Thoracic aorta (tissue), 2 donors: ENCODE measurements around the gene APOA4. TPM values are rescaled to one million over a fixed set of nuclear protein-coding genes. Genes with fewer than 3 reads are reported as not detected.

Experiments used
- ATAC-seq: fragments of 150-250 bp; one replicate; pipeline ENCODE4 v1.8.0; 2017; ENCODE audit warnings: low read depth; ENCODE audit not compliant: insufficient number of reproducible peaks, low FRiP score
- DNase-seq: peaks from one replicate; pipeline ENCODE4 v3.0.0-alpha.2; 2020; ENCODE audit warnings: low spot score
- H3K27ac ChIP-seq, 2 donors: fragments of 200-600 bp; sonication (generic); 1 replicate in 1 of 2; 2 replicates in 1 of 2; pipeline ENCODE4 v1.5.1; 2016; ENCODE audit warnings: mild to moderate bottlenecking in 2 of 2, moderate library complexity in 2 of 2
- H3K27me3 ChIP-seq: fragments of 200-600 bp; sonication (generic); replicated peaks from 2 replicates; pipeline ENCODE4 v1.6.0; 2016; ENCODE audit warnings: mild to moderate bottlenecking; ENCODE audit not compliant: insufficient read depth
- H3K36me3 ChIP-seq: fragments of 200-600 bp; sonication (generic); one replicate; pipeline ENCODE4 v1.5.1; 2016
- H3K4me1 ChIP-seq, 2 donors: fragments of 200-600 bp; sonication (generic); 1 replicate in 1 of 2; 2 replicates in 1 of 2; pipeline versions ENCODE4 v1.5.1 to v1.6.0; 2016; ENCODE audit warnings: low read depth in 2 of 2, mild to moderate bottlenecking in 1 of 2; ENCODE audit not compliant: control insufficient read depth in 1 of 2
- H3K4me3 ChIP-seq: fragments of 200-600 bp; sonication (generic); 2 replicates; pipeline ENCODE4 v1.5.1; 2016; ENCODE audit warnings: mild to moderate bottlenecking
- H3K9me3 ChIP-seq: fragments of 200-600 bp; sonication (generic); 2 replicates; pipeline ENCODE4 v1.5.1; 2016
- total RNA-seq, 2 donors: library from RNA; depleted of rRNA; stranded (reverse); fragments of >200 nt; gene quantifications; one replicate each; pipeline versions ENCODE4 v1.1.0 to v1.2.3, GENCODE V29; 2016
- TF ChIP-seq, protein P1 (sequence below): fragments of 200-600 bp; sonication (generic); IDR thresholded peaks from one replicate; pipeline ENCODE4 v1.5.1; 2019; ENCODE audit warnings: antibody characterized with exemption

Gene APOA4
- total RNA-seq, 2 donors from 2014 or later, result 0.99 TPM; not detected in 1

DNA sequence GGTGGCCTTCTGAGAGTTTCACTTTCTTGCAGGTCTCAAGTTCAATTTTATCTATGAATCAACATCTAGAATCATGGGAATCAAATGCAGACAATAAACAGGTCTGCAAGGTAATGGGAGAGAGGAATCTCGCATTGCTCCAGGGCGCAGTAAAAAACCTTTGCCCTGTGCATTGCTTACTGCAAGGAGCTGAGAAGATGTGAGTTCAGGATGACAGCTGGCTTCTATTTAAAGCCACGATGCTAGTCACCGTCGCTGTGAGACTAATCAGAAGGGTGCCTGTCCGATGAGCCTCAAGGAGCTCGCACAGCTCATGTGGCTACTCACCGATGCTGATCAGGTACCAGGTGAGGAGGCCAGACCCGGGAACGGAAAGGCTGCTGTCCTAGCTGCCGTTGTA lies 44.5 kb upstream of the APOA4 start:
- Histone ChIP-seq H3K27me3 (no peaks in the 10 kb centered on the region), H3K4me3 (no peak overlapping the region), H3K4me1 (no peaks in the 10 kb centered on the region), H3K9me3 (no peaks in the 10 kb centered on the region), H3K27ac (no peak overlapping the region), H3K36me3 (peaks cover 41% of the 10 kb centered on the region)
- TF ChIP-seq, protein P1, sequence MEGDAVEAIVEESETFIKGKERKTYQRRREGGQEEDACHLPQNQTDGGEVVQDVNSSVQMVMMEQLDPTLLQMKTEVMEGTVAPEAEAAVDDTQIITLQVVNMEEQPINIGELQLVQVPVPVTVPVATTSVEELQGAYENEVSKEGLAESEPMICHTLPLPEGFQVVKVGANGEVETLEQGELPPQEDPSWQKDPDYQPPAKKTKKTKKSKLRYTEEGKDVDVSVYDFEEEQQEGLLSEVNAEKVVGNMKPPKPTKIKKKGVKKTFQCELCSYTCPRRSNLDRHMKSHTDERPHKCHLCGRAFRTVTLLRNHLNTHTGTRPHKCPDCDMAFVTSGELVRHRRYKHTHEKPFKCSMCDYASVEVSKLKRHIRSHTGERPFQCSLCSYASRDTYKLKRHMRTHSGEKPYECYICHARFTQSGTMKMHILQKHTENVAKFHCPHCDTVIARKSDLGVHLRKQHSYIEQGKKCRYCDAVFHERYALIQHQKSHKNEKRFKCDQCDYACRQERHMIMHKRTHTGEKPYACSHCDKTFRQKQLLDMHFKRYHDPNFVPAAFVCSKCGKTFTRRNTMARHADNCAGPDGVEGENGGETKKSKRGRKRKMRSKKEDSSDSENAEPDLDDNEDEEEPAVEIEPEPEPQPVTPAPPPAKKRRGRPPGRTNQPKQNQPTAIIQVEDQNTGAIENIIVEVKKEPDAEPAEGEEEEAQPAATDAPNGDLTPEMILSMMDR, result no peak
- ATAC-seq (no peak), DNase-seq (no peak)

DNA sequence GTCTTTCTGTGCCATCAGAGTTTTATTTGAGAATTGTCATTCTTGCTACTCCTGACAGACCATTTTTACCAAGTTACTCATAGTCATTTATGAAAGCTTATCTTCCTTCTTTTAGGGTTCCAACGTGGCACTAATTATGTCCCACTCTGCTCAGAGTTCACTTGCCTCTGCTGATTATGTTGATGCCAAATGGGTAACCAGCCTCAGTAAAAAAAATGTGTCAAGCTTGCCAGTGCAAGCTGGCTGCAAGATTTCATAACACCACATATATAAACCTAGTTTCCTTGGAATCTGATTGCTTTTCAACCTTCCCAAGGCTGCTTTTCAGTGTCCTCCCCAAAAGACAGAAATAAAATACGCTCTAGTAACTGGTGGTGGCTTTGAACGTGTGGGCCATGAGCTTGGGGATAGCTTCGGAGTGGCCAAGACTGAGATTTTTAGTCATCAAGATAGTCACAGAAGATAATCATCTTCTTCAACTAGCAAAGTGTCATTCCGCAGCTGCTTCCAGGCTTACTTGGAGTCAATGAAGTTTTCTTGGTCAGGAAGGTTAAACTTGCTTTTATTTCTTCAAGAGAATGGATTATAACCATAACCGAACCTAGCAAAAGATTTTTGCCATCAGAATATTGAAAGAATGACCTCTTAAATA lies 43.8 kb upstream of the APOA4 start:
- Histone ChIP-seq H3K9me3 (no peaks in the 10 kb centered on the region), H3K27me3 (no peaks in the 10 kb centered on the region), H3K36me3 (peaks cover 40% of the 10 kb centered on the region), H3K27ac (no peak overlapping the region), H3K4me3 (no peak overlapping the region), H3K4me1 (no peaks in the 10 kb centered on the region)
- ATAC-seq (no peak), DNase-seq (no peak)
- TF ChIP-seq, protein P1, result no peak

DNA sequence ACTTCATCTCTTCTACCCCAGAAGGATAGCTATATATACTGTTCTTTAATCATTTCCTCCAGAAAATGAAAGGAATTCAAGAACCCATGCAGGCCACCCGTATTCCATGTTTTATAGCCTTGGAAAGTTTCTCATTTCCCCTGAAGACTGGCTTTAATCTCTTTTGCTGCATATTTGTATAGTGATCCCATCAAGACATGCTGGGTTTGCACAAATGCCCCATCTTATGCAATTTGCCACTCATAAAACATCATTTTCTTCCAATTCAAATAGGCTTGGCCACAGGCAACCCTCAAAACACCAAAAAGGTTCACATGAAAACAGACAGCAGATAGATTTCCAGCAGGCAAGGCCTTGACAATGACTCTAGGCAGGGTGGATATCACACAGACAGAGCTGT lies 42.6 kb upstream of the APOA4 start:
- no peak overlapping the region for H3K4me3 ChIP-seq
- H3K27ac ChIP-seq, result no peak overlapping the region
- H3K4me1 ChIP-seq, result no peaks in the 10 kb centered on the region
- H3K36me3 ChIP-seq, result peaks cover 46% of the 10 kb centered on the region
- TF ChIP-seq, protein P1, result no peak
- DNase-seq, result no peak
- no peak for ATAC-seq
- no peaks in the 10 kb centered on the region for H3K9me3 ChIP-seq
- H3K27me3 ChIP-seq, result no peaks in the 10 kb centered on the region

DNA sequence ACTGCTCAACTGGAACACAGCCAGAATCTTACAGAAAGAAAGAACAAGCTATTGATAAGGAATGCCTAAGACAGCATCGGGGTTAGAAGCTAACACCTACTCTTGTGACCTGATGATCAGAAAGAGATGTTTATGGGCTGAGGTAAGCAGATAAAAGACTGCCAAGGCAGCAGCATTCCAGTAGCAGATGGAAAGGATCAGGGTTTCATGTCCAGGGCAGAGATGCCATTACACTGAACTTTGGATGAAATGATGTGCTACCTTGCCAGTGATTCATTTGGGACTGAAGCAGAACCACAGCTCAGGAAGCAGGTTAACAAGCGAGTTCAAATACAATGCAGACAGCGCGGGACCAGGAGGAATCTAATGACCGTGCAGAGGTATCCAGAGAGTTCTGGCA lies 41.4 kb upstream of the APOA4 start:
- DNase-seq (no peak), ATAC-seq (no peak)
- H3K27ac ChIP-seq, result no peak overlapping the region
- TF ChIP-seq, protein P1, result no peak
- no peaks in the 10 kb centered on the region for H3K4me1 ChIP-seq
- H3K4me3 ChIP-seq, result no peak overlapping the region
- no peaks in the 10 kb centered on the region for H3K27me3 ChIP-seq
- H3K9me3 ChIP-seq, result no peaks in the 10 kb centered on the region
- peaks cover 52% of the 10 kb centered on the region for H3K36me3 ChIP-seq

DNA sequence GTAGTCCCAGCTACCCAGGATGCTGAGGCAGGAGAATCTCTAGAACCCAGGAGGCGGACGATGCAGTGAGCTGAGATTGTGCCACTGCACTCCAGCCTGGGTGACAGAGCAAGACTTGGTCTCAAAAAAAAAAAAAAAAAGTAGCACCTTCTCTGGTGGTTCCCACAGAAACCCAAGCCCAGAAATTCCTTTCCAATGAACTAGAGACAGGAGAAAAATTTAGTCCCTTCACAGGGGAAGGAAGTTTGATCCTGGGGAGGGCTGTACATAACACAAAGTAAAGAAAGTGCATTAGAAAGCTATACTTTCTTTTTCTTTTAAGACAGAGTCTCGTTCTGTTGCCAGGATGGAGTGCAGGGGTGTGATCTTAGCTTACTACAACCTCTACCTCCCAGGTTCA lies 39.8 kb upstream of the APOA4 start:
- ATAC-seq, result no peak
- no peak overlapping the region for H3K27ac ChIP-seq
- no peaks in the 10 kb centered on the region for H3K9me3 ChIP-seq
- no peak overlapping the region for H3K4me3 ChIP-seq
- no peaks in the 10 kb centered on the region for H3K4me1 ChIP-seq
- peaks cover 55% of the 10 kb centered on the region for H3K36me3 ChIP-seq
- TF ChIP-seq, protein P1, result no peak
- DNase-seq, result no peak
- no peaks in the 10 kb centered on the region for H3K27me3 ChIP-seq
